Left lobe of liver (tissue), 2 donors: ENCODE measurements around the gene SFRP2. TPM values are rescaled to one million over a fixed set of nuclear protein-coding genes. Genes with fewer than 3 reads are reported as not detected.

Experiments
- ATAC-seq: fragments of 200-7000 bp; cut with Tn5 transposase; one replicate; pipeline ENCODE4 v1.9.1; 2020; ENCODE audit warnings: mild to moderate bottlenecking, moderate library complexity
- DNase-seq: peaks from one replicate; pipeline ENCODE4 v3.0.0-alpha.2; 2020; ENCODE audit warnings: low spot score
- total RNA-seq: library from RNA; stranded (reverse); gene quantifications from one replicate; pipeline ENCODE4 v1.2.1, GENCODE V29; 2021
- donor health status: DM: no; HTN: no; CAD: no; lungs with moderate emphysema.
- donor health status: DM: no; HTN: yes; CAD: no.

Gene SFRP2
- total RNA-seq, 1 donor from 2014 or later = 0.55 TPM

GRCh38 chr4:153733751-153734448, 55.0 kb downstream of the SFRP2 start:
- no peak for ATAC-seq
- DNase-seq = no peak

DNA sequence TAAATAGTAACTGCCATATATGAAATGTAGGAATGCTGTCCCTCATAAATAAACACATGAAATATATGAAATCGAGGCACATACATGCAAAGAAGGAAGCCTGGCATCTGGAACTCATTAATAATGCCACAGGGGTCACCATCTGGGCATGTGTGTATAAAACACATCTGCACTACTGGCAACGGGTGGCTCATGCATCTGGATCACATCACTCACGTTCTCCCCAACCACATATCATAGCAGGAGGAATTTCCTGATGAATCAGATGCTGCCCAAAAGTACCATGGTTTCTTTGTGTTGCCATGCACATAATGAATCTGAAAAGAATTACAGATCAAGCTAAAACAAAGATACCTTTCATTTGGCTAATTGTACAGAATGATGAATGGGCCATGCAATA, 57.6 kb downstream of the SFRP2 start:
- no peak for ATAC-seq
- DNase-seq = no peak

Other genes starting within 250 kb of the SFRP2 start
- 5.0 TPM for gene TLR2, start 104.8 kb downstream of the SFRP2 start, total RNA-seq
- not detected for gene RNF175, start 29.1 kb downstream of the SFRP2 start, total RNA-seq